HG02840 (cell line): Measurements from ENCODE around the gene C10orf143.
"Not testable (repeated sequence)": the region's sequence is repeated elsewhere in the genome, so short reads cannot be mapped to it uniquely, and the experiment has no call there.

Experiments used
- ATAC-seq: cut with Tn5 transposase; IDR thresholded peaks from one replicate; pipeline ENCODE4 v1.9.1; 2021; ENCODE audit warnings: mild to moderate bottlenecking, moderate library complexity, moderate number of reproducible peaks; ENCODE audit not compliant: unreplicated experiment, low FRiP score

Gene C10orf143

DNA sequence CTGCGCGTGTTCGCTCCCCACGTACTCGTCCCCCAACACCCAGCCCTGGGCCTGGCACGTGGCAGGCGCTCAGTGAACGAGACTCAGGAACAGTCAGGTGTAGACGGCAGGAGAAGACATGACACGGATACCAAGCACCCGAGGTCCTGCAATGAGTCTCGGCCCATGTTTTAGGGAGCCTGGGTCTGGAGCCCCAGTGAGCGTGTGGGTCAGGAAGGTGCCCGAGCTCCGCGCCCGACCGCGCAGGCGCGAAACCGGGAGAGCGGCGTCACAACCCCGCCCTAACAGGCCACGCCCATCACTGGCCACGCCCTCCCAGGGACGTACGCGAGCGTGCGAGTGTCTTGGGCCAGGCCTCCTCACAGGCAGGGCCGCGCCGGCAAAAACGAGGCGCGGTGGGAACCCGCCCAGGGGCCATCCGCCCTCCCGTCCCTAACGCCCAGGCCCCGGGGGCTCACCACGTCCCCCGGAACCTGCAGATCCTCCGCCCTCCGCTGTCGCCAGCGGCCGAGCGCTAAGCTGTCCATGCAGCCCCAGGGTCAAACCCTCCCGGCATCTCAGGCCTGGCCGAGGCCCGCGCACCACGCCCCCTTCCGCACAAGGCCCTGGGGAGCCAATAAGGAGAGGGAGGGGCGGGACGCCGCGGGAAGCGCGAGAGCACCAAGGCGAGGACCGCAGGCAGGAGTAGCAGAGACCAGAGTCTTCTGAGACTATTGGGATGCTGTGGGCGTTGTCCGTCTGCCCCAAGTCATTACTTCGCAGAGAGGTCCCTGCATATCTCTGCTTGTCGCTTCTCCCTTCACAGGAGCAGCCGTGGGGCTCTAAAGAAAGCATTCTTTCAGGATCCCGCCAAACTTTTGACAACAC lies at the start of gene C10orf143:
Gene C10orf143 (minus strand): TSS at position 585 of the 867 bp plus-strand sequence. CDS start 58 bp downstream, at position 527.
- peak; percentile 83 for ATAC-seq

DNA sequence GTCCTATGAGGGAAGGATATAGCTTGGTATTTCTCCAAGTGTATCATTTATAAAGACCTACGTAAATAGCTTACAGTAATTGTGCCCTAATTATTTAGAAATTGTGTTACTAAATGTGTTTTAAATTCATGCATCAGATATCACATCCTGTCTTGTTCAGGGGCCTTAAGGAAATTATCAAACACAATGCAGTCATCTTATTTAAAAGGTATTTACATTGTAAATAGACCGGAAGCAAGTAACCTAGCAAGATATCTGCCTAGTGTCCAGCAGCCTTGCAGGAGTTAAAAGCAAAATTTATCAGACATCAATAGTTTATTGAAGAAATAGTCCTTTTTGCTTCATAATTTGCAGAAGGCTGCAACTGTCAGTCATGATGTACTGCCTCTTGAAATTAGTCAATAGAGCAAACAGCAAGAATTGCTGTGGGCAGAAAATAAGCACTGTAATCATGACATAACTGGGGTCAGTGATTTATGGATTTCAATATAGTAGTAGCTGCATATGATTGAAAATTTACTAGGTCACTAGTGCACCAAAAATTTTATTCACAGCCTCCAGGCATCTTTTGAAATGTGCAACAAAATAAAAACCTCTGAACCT lies 48.7 kb upstream of the C10orf143 start:
- ATAC-seq = no peak

DNA sequence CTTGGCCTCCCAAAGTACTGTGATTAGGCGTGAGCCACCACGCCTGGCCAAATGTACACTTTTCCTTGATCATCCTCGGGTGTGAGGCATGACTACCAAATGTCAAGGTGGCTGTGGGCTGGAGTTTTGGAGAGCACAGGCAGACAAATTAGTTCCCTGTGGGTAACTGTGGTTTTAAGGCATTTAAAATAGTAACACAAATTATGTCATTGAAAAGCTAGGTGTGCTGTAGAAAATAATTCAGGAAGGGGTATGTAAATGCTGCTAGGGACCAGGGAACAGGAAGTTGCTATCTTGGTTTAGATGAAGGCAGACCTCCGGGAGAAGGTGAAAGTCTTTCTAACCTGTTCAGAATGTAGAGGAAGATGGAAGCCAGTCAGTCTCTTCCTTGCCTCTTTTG lies 35.4 kb upstream of the C10orf143 start:
- ATAC-seq = no peak

DNA sequence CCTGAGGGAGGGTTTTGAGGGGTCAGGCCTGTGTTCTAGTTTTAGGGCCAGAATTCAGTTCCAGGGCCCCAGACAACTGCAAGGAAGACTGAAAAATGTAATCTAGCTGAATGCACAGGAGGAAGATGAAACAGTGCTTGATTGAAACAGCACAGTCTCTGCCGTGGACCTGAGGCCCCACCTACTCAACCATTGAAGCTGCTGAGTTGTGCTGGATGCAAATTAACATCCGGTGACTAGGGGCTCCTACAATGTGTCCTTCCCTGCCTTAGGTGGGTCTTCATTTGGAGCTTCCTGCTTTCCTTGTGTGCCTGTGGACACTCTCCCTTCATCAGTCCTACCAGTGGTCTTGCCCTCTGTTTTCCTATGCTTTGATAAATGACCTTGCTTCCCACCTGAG lies 31.2 kb upstream of the C10orf143 start:
- ATAC-seq = peak; percentile 87

DNA sequence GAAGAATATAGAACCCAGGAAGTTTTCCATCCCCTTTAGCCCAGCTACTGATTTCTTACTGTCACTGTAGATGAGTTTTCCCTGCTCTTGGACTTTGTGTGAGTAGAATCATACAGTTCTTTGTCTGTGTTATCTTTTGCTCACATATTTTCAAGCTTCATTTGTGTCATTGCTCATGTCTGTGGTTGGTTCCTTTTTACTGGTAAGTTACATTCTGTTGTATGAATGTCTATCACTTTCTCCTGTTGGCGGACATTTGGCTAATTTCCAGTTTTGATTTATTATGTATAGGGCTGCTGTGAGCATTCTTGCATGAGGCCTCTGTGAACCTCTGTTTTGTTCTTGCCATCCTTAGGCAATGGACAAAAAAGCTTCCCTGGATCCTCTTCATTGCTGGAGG lies 30.8 kb upstream of the C10orf143 start:
- ATAC-seq = peak; percentile 22

DNA sequence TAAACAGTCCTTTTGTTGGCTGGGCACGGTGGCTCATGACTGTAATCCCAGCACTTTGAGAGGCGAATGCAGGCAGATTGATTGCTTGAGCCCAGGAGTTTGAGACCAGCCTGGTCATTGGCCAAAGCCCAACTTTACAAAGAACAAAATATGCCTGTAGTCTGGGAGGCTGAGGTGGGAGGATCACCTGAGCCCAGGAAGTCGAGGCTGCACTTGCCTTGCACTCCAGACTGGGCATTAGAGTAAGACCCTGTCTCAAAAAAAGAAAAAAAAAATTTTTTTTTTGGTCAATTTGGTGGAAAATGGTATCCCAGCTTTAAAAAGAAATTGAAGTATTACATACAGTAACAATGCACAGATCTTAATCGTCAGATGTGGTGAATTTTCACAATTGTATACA lies 30.4 kb upstream of the C10orf143 start:
- ATAC-seq = no peak

DNA sequence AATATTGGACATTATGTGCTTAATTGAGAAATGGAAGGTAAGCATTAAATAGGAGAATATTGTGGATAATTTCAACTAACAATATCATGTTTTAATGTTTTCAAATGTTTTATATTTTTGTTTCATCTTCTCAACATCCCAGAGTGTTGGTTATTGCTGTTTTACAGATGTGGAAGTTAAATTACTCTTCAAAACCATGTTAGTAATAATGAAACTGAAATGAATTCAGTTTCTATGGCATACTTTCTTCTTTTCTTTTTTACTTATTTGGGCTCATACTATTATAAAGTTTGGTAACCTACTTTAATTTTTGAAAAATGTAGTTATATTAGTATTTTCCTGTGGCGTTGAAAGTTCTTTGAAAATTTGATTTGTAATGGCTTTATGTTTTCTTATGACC lies 29.8 kb upstream of the C10orf143 start:
- ATAC-seq = no peak

DNA sequence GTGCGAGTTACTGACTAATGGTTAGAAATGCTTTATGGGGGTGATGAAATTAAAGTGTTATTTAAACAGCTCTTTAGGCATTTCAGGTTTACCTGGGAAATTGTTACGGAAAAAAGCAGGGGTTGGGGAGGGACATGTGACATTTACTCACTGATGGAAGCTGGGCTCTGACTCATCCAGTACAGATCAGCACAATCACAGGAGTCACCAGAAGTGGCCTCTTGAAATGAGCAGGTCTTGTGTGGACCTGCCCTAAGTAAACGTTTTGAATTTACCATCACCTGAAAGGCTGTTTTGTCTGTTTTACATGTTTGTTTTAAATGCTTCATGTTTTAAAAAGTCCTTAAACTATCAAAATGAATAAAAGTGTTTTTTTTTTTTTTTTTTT lies 27.8 kb upstream of the C10orf143 start:
- no peak for ATAC-seq

DNA sequence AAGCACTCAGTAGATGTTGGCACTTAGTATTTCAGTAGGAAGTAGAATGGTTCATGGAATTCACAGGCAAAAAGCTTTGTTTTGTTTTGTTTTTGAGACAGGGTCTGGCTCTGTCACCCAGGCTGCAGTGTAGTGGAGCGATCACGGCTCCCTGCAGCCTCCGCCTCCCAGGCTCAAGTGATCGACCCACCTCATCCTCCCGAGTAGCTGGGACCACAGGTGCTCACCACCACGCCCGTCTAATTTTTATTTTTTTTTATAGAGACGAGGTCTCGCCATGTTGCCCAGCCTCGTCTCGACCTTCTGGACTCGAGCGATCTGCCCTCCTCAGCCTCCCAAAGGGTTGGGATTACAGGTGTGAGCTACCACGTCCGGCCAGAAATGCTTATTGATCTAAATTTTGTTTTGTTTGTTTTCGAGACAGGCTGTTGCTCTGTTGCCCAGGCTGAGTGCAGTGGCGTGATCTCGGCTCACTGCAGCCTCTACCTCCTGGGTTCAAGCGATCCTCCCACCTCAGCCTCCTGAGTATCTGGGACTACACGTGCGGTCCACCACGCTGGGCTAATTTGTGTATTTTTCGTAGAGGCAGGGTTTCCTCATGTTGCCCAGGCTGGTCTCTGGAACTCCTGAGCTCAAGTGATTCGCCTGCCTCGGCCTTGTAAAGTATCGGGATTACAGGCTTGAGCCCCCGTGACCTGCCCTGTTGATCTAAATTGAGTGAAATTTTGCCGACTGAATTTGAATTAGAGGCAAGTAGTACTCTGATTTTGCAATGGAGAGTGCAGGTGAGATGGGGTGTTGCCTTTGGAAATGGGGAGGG lies 27.2 kb upstream of the C10orf143 start:
- no peak for ATAC-seq

DNA sequence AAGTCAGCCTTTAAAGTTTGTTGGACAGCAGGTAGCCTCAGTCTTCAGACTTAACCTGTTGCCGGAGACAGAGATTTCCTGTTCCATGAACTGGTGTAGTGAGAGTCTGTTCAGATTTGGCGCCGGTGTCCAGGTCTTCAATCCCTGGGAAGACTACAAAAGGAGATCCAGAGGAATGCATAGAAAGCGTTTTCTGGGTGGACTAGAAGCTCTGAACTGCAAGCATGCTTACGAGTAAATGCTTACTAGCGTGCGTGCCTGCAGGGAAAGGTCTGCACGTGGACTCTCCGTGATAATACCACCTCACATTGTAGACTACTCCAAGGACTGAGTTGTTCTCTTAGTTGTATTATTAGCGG lies 26.4 kb upstream of the C10orf143 start:
- ATAC-seq = no peak

DNA sequence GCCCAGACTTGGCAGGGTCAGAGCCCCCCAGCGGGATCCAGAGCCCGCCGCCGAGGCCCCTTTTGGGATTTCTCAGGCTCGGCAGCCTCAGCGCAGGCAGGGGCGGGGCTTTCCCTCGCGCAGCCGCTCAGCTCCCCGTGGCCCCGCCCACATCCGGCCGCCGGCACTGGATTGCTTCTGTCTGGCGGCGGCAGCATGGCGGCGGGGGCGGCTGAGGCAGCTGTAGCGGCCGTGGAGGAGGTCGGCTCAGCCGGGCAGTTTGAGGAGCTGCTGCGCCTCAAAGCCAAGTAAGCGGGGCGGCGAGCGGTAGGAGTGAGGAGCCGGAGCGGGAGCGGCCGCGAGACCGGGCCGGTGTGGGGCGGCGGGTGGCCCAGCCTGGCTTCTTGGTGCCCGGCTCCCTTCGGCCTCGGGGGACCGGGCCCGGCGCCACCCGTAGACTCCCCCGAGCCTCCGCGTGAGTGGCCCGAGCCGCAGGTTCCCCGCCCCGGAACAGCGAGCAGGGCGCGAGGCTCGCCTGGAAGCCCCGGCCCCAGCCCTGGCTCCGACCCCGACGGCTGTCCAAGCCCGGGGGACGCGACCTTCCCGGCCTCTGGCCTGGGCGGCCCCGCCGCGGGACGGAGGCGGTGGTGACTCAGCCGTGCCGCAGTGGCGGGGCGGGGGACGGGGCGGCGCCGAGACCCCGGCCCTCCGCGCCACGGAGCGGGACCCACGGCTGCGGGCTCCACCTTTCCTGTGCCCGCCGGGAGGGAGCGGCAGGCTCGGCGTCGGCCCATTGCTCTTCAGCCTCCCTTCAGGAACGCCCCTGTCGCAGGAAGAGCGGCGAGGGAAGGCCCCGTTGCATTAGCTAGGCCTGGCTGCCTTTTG lies 25.8 kb upstream of the C10orf143 start, which contains the start of gene GLRX3:
Gene GLRX3 (plus strand): TSS at position 166 of the 864 bp plus-strand sequence. CDS start 30 bp downstream, at position 196.
- peak; percentile 81 for ATAC-seq

DNA sequence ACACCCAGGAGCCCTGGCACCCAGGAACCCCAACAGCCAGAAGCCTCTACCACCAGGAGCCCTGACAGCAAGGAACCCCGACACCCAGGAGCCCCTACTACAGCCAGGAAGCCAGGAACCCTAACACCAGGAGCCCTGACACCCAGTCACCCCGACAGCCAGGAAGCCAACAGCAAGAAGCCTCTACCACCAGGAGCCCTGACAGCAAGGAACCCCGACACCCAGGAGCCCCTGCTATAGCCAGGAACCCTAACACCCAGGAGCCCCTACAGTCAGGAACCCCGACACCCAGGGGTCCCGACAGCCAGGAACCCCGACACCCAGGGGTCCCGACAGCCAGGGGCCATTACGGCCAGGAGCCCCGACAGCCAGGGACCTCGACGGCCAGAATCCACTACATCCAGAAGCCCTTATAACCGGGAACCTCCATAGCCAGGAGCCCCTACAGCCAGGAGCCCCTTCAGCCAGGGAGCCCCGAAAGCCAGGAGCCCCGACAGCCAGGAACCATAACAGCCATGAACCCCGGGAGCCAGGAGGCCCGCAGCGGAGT lies 25.1 kb upstream of the C10orf143 start:
- no peak for ATAC-seq

DNA sequence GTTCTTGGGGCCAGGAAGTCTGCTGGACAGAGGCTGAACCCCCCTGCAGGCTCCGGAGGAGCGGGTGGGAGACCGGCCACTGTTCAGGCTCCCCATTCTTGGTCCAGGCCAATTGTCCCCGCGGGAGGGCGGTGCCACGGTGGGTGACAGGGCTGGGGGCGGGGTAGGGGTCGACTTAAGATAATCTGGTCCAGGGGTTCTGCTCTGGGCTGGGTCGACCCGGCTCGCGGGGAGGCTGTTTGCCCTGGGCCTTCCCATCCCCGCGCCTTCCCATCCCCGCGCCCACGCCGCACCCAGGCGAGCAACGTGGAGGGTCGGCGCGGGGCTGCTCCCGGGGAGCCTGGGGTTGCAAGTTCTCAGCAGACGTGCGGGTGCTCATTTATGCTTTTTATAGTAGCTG lies 18.3 kb upstream of the C10orf143 start:
- no peak for ATAC-seq

DNA sequence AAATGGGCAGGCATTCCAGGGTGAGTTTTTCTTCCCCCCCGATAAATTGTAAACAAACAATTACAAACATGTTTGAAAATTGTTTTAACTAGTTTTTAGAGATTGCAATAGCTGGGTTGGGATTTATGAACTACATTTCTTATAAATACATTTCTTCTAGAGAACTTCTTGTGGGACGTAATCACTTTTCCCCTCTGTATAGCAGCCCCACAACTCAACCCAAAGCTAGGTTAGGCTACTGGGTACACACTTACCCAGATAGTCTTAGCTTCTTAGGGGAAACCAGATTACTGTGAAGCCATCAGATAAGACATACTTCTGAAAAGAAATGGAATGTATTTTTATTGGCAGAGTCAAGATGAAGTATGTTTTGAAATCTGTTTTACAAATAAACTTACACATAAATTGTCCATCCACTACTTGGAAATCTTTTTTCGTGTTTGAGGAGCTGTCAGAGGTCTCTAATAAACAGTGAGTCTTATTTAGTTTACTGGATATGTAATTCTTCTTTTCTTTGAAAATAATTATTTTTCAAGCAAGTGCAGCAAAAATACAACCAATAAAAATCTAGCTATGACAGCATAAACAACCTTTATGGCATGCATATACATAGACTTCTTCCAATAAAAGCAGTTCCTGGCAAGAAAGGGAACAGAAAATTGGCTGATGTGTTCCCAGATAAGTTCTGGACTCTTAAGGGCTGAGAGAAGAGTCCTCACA lies 17.6 kb upstream of the C10orf143 start:
- no peak for ATAC-seq

DNA sequence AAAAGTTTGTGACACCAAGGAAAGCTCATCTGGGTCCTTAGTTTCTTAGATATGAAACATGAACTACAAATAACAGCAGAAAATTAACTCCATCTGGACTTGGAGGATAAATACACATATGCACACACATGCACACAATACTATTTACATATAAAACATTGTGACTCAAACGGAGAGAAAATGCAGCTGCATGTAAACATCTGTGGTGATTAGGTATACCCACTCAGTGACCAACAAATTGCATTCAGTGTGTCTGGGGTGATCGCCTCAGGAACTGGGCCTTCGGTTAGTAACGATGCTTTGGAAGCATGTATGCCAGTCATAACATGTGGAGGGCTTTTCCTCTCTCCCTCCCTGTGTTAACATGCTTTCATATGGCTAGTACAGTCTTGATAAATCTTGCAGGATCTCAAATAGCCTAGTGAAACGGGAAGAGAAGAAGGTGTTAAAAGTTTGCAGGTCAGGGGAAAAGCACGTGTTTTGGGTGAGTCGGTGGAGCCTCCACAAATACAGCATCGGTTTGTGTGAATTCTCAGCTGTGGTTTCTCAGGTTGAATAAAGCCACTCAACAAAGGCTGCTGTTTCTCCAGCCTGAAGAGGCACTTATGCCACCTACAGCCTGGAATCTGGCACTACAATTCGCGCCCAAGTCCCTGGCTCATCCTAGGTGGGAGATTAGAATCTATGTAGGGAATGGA lies 16.9 kb upstream of the C10orf143 start:
- peak; percentile 89 for ATAC-seq

DNA sequence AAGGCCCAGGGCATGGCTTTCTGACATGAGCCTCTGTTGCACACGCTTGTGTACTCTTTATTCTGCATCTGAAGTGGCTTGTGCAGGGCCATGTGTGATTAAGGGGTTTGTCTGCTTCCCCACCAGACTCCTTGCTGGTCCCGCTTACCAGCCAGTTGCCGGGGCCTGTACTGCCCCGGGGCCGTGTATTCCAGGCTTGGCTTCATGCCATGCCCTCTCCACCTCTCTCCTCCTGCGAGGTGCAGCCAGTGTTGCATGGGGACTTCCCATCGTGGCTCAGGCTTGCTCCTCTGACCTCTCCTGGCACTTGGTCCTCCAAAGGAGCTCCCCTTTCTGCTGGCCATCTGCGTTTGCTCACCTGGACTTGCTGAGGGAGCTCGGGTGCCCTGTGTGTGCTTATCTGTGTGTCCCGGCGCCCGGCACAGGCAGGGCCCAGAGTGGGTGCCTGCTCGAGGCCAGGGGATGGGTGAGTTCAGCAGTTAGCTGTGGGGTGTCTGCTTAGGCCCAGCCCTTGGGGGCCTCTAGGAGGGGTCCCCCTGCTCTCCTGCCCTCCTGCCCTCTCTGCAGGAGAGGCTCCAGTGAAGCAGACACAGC lies 11.0 kb upstream of the C10orf143 start:
- ATAC-seq = no peak

DNA sequence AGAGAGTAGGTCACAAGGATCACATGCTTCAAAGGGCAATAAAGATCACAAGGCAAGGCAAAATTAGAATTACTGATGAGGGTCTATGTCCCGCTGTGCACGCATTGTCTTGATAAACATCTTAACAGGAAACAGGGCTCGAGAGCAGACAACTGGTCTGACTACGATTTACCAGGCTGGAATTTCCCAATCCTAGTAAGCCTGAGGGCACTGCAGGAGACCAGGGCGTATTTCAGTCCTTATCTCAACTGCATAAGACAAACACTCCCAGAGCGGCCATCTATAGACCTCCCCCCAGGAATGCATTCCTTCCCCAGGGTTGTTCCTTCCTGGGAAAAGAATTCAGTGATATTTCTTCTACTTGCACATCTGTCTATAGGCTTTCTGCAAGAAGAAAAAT lies 6.9 kb upstream of the C10orf143 start:
- not testable (repeated sequence) for ATAC-seq

DNA sequence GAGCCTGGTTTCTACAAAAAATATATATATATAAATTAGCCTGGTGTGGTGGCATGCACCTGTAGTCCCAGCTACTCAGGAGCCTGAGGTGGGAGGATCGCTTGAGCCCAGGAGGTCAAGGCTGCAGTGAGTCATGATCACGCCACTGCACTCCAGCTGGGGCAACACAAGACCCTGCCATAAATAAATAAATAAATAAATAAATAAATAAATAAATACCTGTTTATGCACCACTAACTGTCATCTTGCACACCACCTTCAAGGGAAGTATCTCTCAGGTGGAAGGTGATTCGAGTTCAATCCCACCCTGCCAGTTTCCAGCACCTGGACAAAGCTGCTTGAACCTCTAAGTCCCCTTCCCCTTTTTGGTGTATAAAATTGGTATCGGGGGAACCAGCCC lies 6.3 kb upstream of the C10orf143 start:
- not testable (repeated sequence) for ATAC-seq
